KOPT-K1 (cell line): ENCODE data around the gene CPT1C.
"Not testable (repeated sequence)": the region's sequence is repeated elsewhere in the genome, so short reads cannot be mapped to it uniquely, and the experiment has no call there.

Source experiments
- H3K27ac ChIP-seq: fragments of 200-600 bp; sonication (generic); 2 replicates; pipeline ENCODE4 v1.5.1; 2016; ENCODE audit warnings: antibody characterized with exemption, mild to moderate bottlenecking, low read depth, low read length; ENCODE audit not compliant: poor library complexity, severe bottlenecking
- H3K36me3 ChIP-seq: fragments of 200-600 bp; sonication (generic); 2 replicates; pipeline ENCODE4 v1.5.1; 2017; ENCODE audit warnings: antibody characterized with exemption, mild to moderate bottlenecking, low read length, moderate library complexity; ENCODE audit not compliant: insufficient read depth
- H3K9me3 ChIP-seq: fragments of 200-600 bp; sonication (generic); 2 replicates; pipeline ENCODE4 v1.5.1; 2017; ENCODE audit warnings: antibody characterized with exemption, low read length, mild to moderate bottlenecking; ENCODE audit not compliant: insufficient read depth, poor library complexity, severe bottlenecking

The CPT1C gene

DNA sequence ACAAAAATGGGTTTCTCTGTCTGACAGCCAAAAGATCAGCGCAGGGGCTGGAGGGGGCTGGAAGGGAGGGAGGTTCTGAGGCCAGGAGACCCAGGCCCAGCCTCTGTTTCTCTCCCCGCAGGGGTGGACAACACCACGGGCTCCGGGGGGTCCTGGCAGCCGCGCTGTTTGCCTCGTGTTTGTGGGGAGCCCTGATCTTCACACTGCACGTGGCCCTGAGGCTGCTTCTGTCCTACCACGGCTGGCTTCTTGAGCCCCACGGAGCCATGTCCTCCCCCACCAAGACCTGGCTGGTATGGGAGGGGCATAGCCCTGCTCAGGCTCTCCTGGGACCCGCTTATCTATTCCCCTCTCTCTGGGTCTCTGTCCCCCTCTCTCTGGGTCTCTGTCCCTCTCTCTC lies 9.6 kb downstream of the CPT1C start:
- Histone ChIP-seq H3K27ac (no peak overlapping the region), H3K9me3 (no peaks in the 10 kb centered on the region), H3K36me3 (no peaks in the 10 kb centered on the region)

DNA sequence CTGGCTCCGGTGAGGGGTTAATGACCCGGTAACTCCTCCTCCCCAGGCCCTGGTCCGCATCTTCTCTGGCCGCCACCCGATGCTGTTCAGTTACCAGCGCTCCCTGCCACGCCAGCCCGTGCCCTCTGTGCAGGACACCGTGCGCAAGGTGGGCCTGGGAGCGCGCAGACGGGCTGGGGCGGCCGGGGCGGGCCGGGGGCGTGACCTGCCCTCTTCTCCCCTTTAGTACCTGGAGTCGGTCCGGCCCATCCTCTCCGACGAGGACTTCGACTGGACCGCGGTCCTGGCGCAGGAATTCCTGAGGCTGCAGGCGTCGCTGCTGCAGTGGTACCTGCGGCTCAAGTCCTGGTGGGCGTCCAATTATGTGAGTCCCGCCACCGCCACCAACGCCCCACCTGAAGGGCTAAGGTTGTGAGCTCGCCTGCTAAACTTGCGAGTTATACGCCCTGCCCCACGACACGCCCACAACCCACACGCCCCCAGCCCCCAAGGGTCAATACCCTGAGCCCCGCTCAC lies 10.4 kb downstream of the CPT1C start:
- Histone ChIP-seq H3K36me3 (no peaks in the 10 kb centered on the region), H3K27ac (no peak overlapping the region), H3K9me3 (no peaks in the 10 kb centered on the region)

DNA sequence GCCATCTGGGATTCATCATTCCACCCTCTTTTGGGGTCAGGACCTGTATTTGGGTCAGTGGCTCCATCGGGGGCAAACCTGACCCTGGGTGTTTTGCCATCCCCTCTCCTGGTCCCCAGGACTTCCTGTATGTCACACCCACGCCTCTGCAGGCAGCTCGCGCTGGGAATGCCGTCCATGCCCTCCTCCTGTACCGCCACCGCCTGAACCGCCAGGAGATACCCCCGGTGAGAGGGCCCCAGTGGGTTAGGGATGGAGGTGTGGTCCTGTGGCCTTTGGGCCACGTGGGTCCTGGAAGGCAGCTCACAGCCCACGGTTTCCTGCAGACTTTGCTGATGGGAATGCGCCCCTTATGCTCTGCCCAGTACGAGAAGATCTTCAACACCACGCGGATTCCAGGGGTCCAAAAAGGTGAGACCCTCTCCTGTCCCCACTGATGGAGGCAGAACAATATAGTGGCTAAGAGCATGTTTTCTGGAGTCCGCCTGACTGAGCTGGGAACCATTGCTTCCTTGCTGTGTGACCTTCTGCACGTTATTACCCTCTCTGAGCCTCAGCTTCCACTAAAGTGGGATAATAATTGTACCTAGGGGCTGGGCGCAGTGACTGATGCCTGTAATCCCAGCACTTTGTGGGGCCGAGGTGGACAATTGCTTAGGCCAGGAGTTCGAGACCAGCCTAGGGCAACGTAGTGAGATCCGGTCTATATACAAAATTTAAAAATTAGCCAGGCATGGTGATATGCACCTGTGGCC lies 14.1 kb downstream of the CPT1C start:
- H3K9me3 ChIP-seq = no peaks in the 10 kb centered on the region
- H3K36me3 ChIP-seq = no peaks in the 10 kb centered on the region
- no peak overlapping the region for H3K27ac ChIP-seq

DNA sequence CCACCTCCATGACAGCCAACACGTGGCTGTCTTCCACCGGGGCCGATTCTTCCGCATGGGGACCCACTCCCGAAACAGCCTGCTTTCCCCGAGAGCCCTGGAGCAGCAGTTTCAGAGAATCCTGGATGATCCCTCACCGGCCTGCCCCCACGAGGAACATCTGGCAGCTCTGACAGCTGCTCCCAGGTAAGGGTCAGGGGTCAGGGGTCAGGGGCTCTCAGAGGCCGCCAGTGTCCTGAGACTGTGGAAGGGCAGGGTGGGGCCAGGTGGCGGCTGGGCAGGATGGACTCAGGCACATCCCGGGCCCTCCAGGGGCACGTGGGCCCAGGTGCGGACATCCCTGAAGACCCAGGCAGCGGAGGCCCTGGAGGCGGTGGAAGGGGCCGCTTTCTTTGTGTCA lies 15.0 kb downstream of the CPT1C start:
- Histone ChIP-seq H3K36me3 (no peaks in the 10 kb centered on the region), H3K27ac (no peak overlapping the region), H3K9me3 (no peaks in the 10 kb centered on the region)

DNA sequence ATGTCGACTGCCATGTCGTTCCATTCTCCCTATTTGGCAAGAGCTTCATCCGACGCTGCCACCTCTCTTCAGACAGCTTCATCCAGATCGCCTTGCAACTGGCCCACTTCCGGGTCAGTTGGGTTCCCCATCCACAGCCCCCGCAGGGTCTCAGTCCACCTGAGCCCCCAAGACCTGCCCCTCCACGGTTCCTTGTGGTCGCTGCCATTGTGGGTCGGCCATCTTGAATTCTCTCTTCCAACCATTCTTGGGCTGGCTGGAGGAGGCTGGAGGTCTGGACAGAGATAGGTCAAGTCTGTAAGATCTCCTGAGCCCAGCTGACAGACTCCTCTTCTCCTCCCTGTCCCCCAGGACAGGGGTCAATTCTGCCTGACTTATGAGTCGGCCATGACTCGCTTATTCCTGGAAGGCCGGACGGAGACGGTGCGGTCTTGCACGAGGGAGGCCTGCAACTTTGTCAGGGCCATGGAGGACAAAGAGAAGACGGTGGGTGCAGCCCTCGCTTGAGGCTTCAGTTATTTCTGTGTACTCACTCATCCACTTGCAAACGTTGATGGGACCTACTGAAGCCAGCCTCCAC lies 19.5 kb downstream of the CPT1C start:
- H3K9me3 ChIP-seq = no peaks in the 10 kb centered on the region
- no peaks in the 10 kb centered on the region for H3K36me3 ChIP-seq
- H3K27ac ChIP-seq = no peak overlapping the region

DNA sequence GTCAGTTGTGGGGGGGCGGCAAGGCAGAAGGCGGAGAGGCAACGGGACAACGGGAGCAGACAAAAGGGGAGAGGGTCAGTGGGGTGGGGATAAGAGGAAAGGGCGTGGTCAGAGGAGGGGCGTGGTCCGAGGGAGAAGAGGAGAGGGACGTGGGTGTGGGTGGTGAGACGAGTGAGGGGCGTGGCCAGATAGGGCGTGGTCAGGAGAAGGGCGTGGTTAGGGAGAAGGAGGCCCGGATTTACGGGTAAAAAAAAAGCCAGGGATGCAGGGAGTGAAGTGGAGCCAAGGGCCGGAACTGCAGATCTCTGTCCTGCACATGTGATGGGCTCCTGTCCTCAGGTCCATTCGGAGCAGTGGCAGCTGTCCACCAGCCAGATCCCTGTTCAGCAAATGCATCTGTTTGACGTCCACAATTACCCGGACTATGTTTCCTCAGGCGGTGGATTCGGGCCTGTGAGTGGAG lies 21.5 kb downstream of the CPT1C start:
- Histone ChIP-seq H3K36me3 (no peaks in the 10 kb centered on the region), H3K27ac (no peak overlapping the region)

DNA sequence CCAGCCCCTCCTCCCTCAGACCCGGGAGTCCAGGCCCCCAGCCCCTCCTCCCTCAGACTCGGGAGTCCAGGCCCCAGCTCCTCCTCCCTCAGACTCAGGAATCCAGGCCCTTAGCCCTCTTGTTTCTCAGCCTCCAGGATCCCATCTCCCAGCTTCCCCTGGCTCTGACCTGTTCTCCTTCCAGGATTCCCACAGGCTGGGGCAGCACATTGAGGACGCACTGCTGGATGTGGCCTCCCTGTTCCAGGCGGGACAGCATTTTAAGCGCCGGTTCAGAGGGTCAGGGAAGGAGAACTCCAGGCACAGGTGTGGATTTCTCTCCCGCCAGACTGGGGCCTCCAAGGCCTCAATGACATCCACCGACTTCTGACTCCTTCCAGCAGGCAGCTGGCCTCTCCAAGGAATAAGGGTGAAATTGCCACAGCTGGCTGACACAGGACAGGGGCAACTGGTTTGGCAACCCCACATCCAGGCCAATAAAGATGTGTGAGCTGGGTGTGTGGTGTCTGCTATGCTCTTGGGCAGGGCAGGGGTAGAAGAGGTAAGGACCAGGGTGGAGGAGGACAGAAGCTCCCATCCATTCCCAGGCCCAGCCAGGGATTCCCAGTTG lies 22.4 kb downstream of the CPT1C start:
- no peaks in the 10 kb centered on the region for H3K36me3 ChIP-seq
- H3K27ac ChIP-seq = no peak overlapping the region
- no peaks in the 10 kb centered on the region for H3K9me3 ChIP-seq

More for the DNA sequence above, 21.5 kb downstream of the CPT1C start:
- no peaks in the 10 kb centered on the region for H3K9me3 ChIP-seq

GRCh38 chr19:49716154-49716553 lies 25.2 kb downstream of the CPT1C start:
- no peak overlapping the region for H3K27ac ChIP-seq
- no peaks in the 10 kb centered on the region for H3K9me3 ChIP-seq

GRCh38 chr19:49718511-49718910 lies 27.6 kb downstream of the CPT1C start:
- Histone ChIP-seq H3K9me3 (no peaks in the 10 kb centered on the region), H3K27ac (no peak overlapping the region)

More at GRCh38 chr19:49716154-49716553, 25.2 kb downstream of the CPT1C start:
- no peaks in the 10 kb centered on the region for H3K36me3 ChIP-seq

DNA sequence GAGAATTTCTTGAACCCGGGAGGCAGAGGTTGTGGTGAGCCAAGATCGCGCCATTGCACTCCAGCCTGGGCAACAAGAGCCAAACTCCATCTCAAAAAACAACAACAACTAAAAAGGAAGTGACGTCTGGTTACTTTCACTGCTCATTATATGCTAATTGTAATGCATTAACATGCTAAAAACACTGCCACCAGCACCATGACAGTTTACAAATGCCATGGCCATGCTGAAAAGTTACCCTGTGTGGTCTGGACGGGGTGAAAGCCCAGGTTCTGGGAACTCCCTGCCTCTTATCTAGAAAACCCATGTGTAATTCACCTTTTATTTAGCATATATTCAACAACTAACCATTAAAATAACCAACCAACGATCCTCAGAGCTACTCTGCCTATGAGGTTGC lies 28.1 kb downstream of the CPT1C start:
- Histone ChIP-seq H3K27ac (no peak overlapping the region), H3K9me3 (no peaks in the 10 kb centered on the region), H3K36me3 (no peaks in the 10 kb centered on the region)

More at GRCh38 chr19:49718511-49718910, 27.6 kb downstream of the CPT1C start:
- no peaks in the 10 kb centered on the region for H3K36me3 ChIP-seq

DNA sequence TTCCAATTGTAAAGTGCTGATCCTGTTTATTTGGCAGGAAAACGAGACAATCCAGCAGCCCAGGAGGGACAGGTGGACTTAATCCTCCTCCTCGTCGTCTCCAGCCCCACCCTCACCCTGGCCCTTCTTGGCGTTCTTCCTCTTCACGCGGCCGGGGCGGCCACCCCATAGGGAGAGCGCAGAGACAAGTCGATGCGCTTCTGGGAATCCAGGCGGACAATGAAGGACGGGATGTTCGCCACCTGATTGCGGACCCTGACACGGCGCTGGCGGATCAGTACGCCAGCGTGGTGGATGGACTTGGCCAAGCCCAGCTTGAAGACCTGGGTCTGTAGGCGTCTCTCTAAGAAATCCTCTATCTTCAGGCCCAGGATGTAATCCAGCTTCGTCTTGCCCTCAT lies 28.5 kb downstream of the CPT1C start:
- not testable (repeated sequence) for H3K27ac ChIP-seq, H3K9me3 ChIP-seq, H3K36me3 ChIP-seq

DNA sequence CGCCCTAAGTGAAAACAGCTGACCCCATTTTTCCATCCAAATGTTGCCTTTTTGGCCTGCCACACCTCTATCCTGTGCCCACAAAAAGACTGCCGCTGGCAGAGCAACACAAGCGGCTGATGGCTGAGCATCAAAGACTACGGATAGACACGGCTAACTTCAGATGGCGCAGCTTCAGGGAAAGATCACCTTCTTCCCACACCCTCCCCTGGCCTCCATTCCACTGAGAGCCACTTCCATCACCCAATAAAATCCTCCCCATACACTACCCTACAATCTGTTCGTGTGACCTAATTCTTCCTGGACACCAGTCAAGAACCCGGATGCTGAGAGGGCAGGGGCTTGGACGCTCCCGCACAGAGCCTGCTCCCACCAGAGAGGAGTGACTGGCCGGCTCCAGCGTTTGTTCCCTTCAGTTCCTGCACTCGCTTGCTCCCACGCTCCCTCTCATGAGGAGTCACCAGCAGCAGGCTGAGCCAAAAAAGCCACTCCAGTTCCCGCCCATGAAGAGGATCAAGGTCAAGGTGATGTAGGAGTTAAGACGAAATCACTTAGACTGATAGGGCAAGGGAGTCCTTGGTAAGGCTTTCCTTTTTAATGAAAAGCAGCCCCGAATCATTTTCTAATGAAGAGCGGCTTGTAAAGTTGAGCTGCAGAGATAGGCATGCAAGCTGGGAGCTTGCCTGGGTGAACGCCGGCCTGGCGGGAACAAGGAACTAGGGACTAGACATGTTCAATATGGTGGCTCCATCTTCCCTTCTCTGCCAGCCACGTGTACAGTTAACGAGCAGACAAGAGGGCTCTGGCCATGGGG lies 36.5 kb downstream of the CPT1C start:
- Histone ChIP-seq H3K27ac (no peak overlapping the region), H3K36me3 (no peaks in the 10 kb centered on the region), H3K9me3 (no peaks in the 10 kb centered on the region)

DNA sequence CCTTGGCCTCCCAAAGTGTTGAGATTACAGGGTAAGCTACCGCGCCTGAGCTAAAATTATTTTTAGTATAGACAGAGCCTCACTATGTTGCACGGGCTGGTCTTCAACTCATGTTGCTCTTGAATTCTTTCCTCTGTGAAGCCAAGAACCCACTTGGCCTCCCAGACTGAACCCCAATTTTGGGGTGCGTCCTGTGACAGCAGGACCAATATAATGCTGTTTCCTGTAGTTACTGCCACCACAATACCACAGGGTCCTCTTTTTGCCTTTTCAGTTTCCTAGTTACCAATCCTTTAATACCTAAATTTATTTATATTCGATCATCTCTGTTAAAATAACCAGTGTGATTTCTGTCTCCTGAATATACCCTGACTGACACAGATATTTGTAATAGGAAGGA lies 39.2 kb downstream of the CPT1C start:
- H3K9me3 ChIP-seq = no peaks in the 10 kb centered on the region
- H3K36me3 ChIP-seq = no peaks in the 10 kb centered on the region
- no peak overlapping the region for H3K27ac ChIP-seq

DNA sequence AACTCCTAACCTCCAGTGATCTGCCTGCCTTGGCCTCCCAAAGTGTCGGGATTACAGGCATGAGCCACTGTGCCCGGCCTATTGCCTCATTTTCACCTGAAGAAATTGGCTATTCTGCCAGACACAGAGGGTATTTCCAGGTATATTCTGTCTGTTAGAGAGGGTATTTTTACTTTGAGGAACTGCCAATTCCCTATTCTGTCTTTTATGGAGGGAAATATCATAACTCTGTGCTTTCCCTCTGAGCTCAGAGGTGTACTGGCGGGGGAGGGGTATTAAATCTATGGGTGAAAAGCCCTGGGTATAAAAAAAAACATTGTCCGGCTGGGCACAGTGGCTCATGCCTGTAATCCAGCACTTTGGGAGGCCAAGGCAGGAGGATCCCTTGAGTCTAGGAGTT lies 47.4 kb downstream of the CPT1C start:
- H3K9me3 ChIP-seq = no peaks in the 10 kb centered on the region
- H3K27ac ChIP-seq = no peak overlapping the region
- no peaks in the 10 kb centered on the region for H3K36me3 ChIP-seq

DNA sequence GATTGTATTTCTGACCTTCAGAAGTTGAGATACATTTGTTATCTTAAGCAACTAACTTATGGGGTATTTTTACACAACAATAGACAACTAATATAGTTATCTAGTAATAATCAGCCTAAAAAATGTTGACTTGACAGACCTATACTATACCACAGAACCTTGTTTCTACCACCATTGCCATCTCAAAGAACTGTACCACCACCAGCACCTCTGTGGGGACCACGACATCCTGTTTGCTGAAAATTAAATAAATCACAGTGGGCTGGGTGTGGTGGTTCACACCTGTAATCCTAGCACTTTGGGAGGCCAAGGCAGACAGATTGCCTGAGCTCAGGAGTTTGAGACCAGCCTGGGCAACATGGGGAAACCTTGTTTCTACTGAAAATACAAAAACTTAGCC lies 48.2 kb downstream of the CPT1C start:
- Histone ChIP-seq H3K9me3 (no peaks in the 10 kb centered on the region), H3K27ac (no peak overlapping the region), H3K36me3 (no peaks in the 10 kb centered on the region)
